HEK293T (cell line): Measurements from ENCODE around the gene CD52.

ENCODE experiments used
- CTCF ChIA-PET: fragments of 350-600 bp; formaldehyde crosslinking; extraction: SDS; loops from one replicate; lab custom pipeline; 2021; ENCODE audit warnings: antibody characterized with exemption, inconsistent platforms; lab: Yijun Ruan, JAX
- POLR2A ChIA-PET: fragments of 350-600 bp; formaldehyde crosslinking; extraction: SDS; loops from one replicate; lab custom pipeline; 2020; ENCODE audit warnings: antibody characterized with exemption, inconsistent platforms; lab: Yijun Ruan, JAX
- DNase-seq: peaks from one replicate; pipeline ENCODE4 v3.0.0; 2012; ENCODE audit warnings: mixed read lengths; ENCODE audit errors: extremely low spot score
- ARNT ChIP-seq: fragments of 450-650 bp; IDR thresholded peaks from 2 replicates; pipeline ENCODE4 v1.6.1; 2017; ENCODE audit warnings: mild to moderate bottlenecking
- BHLHE40 ChIP-seq: fragments of 450-650 bp; IDR thresholded peaks from 2 replicates; pipeline ENCODE4 v1.6.1; 2016; ENCODE audit warnings: mild to moderate bottlenecking, moderate library complexity, borderline replicate concordance
- CTBP1 ChIP-seq: fragments of 450-650 bp; IDR thresholded peaks from 2 replicates; pipeline ENCODE4 v1.6.1; 2016; ENCODE audit warnings: borderline replicate concordance
- ELF4 ChIP-seq: fragments of 450-650 bp; IDR thresholded peaks from 2 replicates; pipeline ENCODE4 v1.6.1; 2017; ENCODE audit warnings: antibody characterized with exemption
- FOXA1 ChIP-seq: fragments of 450-650 bp; IDR thresholded peaks from 2 replicates; pipeline ENCODE4 v1.6.1; 2016; ENCODE audit warnings: mild to moderate bottlenecking
- FOXK2 ChIP-seq: fragments of 450-650 bp; IDR thresholded peaks from 2 replicates; pipeline ENCODE4 v1.6.1; 2016; ENCODE audit warnings: mild to moderate bottlenecking
- FOXM1 ChIP-seq: fragments of 450-650 bp; IDR thresholded peaks from 2 replicates; pipeline ENCODE4 v1.6.1; 2017; ENCODE audit warnings: mild to moderate bottlenecking, borderline replicate concordance
- HDGF ChIP-seq: fragments of 450-650 bp; IDR thresholded peaks from 2 replicates; pipeline ENCODE4 v1.6.1; 2017; ENCODE audit warnings: antibody characterized with exemption, borderline replicate concordance
- L3MBTL2 ChIP-seq: fragments of 450-650 bp; conservative IDR thresholded peaks from 2 replicates; pipeline ENCODE4 v1.6.1; 2016; ENCODE audit warnings: mild to moderate bottlenecking
- LEF1 ChIP-seq: fragments of 450-650 bp; IDR thresholded peaks from 2 replicates; pipeline ENCODE4 v1.6.1; 2017; ENCODE audit warnings: mild to moderate bottlenecking, borderline replicate concordance
- NFRKB ChIP-seq: fragments of 450-650 bp; IDR thresholded peaks from 2 replicates; pipeline ENCODE4 v1.6.1; 2016; ENCODE audit warnings: mild to moderate bottlenecking, moderate library complexity
- PKNOX1 ChIP-seq: fragments of 450-650 bp; IDR thresholded peaks from 2 replicates; pipeline ENCODE4 v1.6.1; 2016
- SP1 ChIP-seq: fragments of 450-650 bp; IDR thresholded peaks from 2 replicates; pipeline ENCODE4 v1.6.1; 2017
- SUZ12 ChIP-seq: fragments of 450-650 bp; IDR thresholded peaks from 2 replicates; pipeline ENCODE4 v1.6.1; 2016; ENCODE audit warnings: mild to moderate bottlenecking
- TARDBP ChIP-seq: fragments of 450-650 bp; IDR thresholded peaks from 2 replicates; pipeline ENCODE4 v1.6.1; 2016
- ZNF384 ChIP-seq: fragments of 450-650 bp; IDR thresholded peaks from 2 replicates; pipeline ENCODE4 v1.6.1; 2016

Gene CD52

GRCh38 chr1:26350343-26350700 is 32.6 kb downstream of the CD52 start:
- DNase-seq, result no peak
- ChIA-PET CTCF (interaction anchor here (0.7 to 1.1 kb wide), 2 partner anchors 13 to 108 kb away, joined by 3 to 9 read pairs; no protein-coding TSS in a partner anchor), POLR2A (no interaction called here)
- TF ChIP-seq SUZ12 (no peak), NFRKB (no peak), BHLHE40 (no peak), CTBP1 (no peak), FOXM1 (no peak), FOXA1 (no peak), ELF4 (no peak), ARNT (no peak), TARDBP (no peak), LEF1 (no peak), HDGF (no peak), ZNF384 (no peak)

- ChIA-PET CTCF (interaction anchor here (1.1 kb wide), 1 partner anchor 13 kb away, joined by 3 read pairs; no protein-coding TSS in a partner anchor), POLR2A (no interaction called here)
- DNase-seq, result no peak
- no peak for TF ChIP-seq FOXA1
- no peak for TF ChIP-seq FOXM1
- TF ChIP-seq TARDBP, result no peak
- no peak for TF ChIP-seq ZNF384
- TF ChIP-seq CTBP1, result no peak
- no peak for TF ChIP-seq L3MBTL2
- no peak for TF ChIP-seq BHLHE40
- TF ChIP-seq SUZ12, result no peak
- TF ChIP-seq HDGF, result no peak
- TF ChIP-seq ELF4, result no peak
- TF ChIP-seq SP1, result no peak
- no peak for TF ChIP-seq ARNT
- TF ChIP-seq FOXK2, result no peak
- no peak for TF ChIP-seq LEF1
- no peak for TF ChIP-seq NFRKB
- no peak for TF ChIP-seq PKNOX1
Measured at GRCh38 chr1:26350701-26351589, 33.2 kb downstream of the CD52 start.

GRCh38 chr1:26351590-26352337 is 34.0 kb downstream of the CD52 start:
- ChIA-PET CTCF (interaction anchor here (1.4 kb wide), 1 partner anchor 68 kb away, joined by 4 read pairs; no protein-coding TSS in a partner anchor), POLR2A (no interaction called here)
- TF ChIP-seq CTBP1, result no peak
- TF ChIP-seq FOXK2, result no peak
- no peak for TF ChIP-seq BHLHE40
- no peak for TF ChIP-seq LEF1
- no peak for TF ChIP-seq ELF4
- TF ChIP-seq FOXA1, result no peak
- no peak for TF ChIP-seq ZNF384
- TF ChIP-seq L3MBTL2, result no peak
- no peak for TF ChIP-seq FOXM1
- TF ChIP-seq NFRKB, result no peak
- no peak for TF ChIP-seq TARDBP
- no peak for TF ChIP-seq PKNOX1
- no peak for TF ChIP-seq SP1
- TF ChIP-seq SUZ12, result no peak
- no peak for TF ChIP-seq ARNT
- no peak for DNase-seq

GRCh38 chr1:26352338-26352679 is 34.6 kb downstream of the CD52 start:
- TF ChIP-seq ARNT, result no peak
- TF ChIP-seq SP1, result no peak
- no peak for TF ChIP-seq ELF4
- TF ChIP-seq FOXA1, result no peak
- TF ChIP-seq ZNF384, result no peak
- TF ChIP-seq TARDBP, result no peak
- no peak for TF ChIP-seq LEF1
- no peak for TF ChIP-seq FOXK2
- no peak for TF ChIP-seq CTBP1
- no peak for TF ChIP-seq BHLHE40
- no peak for TF ChIP-seq NFRKB
- TF ChIP-seq SUZ12, result no peak
- TF ChIP-seq L3MBTL2, result no peak
- TF ChIP-seq PKNOX1, result no peak
- no peak for TF ChIP-seq HDGF
- TF ChIP-seq FOXM1, result no peak
- POLR2A ChIA-PET, result no interaction called here
- CTCF ChIA-PET, result interaction anchor here (0.6 to 1.4 kb wide), 3 partner anchors 34 to 762 kb away, joined by 3 to 4 read pairs (median 3); no protein-coding TSS in a partner anchor

GRCh38 chr1:26353210-26353859 is 35.6 kb downstream of the CD52 start:
- POLR2A ChIA-PET, result interaction anchor here (0.5 kb wide), 1 partner anchor 127 kb away, joined by 3 read pairs; no protein-coding TSS in a partner anchor
- CTCF ChIA-PET, result interaction anchor here (0.8 to 1.4 kb wide), 2 partner anchors 33 to 69 kb away, joined by 3 to 4 read pairs; no protein-coding TSS in a partner anchor
- TF ChIP-seq FOXM1, result no peak
- no peak for TF ChIP-seq NFRKB
- no peak for TF ChIP-seq ELF4
- TF ChIP-seq PKNOX1, result no peak
- TF ChIP-seq HDGF, result no peak
- no peak for TF ChIP-seq ARNT
- no peak for TF ChIP-seq BHLHE40

More at GRCh38 chr1:26352338-26352679, 34.6 kb downstream of the CD52 start:
- DNase-seq, result no peak

More at GRCh38 chr1:26353210-26353859, 35.6 kb downstream of the CD52 start:
- DNase-seq, result no peak
